KMS-11 (cell line): Measurements from ENCODE around the gene FAM81B.

ENCODE experiments used
- H2AFZ ChIP-seq: fragments of 200-600 bp; sonication (generic); 2 replicates; pipeline ENCODE4 v1.6.1; 2016; ENCODE audit warnings: antibody characterized with exemption, mixed run types, low read depth
- H3K27ac ChIP-seq: fragments of 200-600 bp; sonication (generic); 2 replicates; pipeline ENCODE4 v1.6.1; 2016; ENCODE audit warnings: mild to moderate bottlenecking, mixed run types
- H3K27me3 ChIP-seq: fragments of 200-600 bp; sonication (generic); 2 replicates; pipeline ENCODE4 v1.6.1; 2017; ENCODE audit warnings: mild to moderate bottlenecking, low read depth, mixed run types, moderate library complexity; ENCODE audit not compliant: insufficient read depth
- H3K36me3 ChIP-seq: fragments of 200-600 bp; sonication (generic); 2 replicates; pipeline ENCODE4 v1.6.1; 2017; ENCODE audit warnings: mild to moderate bottlenecking, mixed run types; ENCODE audit not compliant: insufficient read depth
- H3K4me1 ChIP-seq: fragments of 200-600 bp; sonication (generic); 2 replicates; pipeline ENCODE4 v1.6.1; 2016; ENCODE audit warnings: mild to moderate bottlenecking, low read depth, mixed run types; ENCODE audit not compliant: poor library complexity, severe bottlenecking
- H3K4me2 ChIP-seq: fragments of 200-600 bp; sonication (generic); 2 replicates; pipeline ENCODE4 v1.7.0; 2016; ENCODE audit warnings: mild to moderate bottlenecking, mixed run types
- H3K4me3 ChIP-seq: fragments of 200-600 bp; sonication (generic); IDR thresholded peaks from 2 replicates; pipeline ENCODE4 v1.6.1; 2017; ENCODE audit warnings: low read depth, low read length, mixed read lengths; ENCODE audit not compliant: insufficient read depth
- H3K79me2 ChIP-seq: fragments of 200-600 bp; sonication (generic); 2 replicates; pipeline ENCODE4 v1.6.1; 2016; ENCODE audit warnings: low read depth, mixed run types; ENCODE audit not compliant: insufficient read depth
- H3K9ac ChIP-seq: fragments of 200-600 bp; sonication (generic); 2 replicates; pipeline ENCODE4 v1.6.1; 2016; ENCODE audit warnings: mild to moderate bottlenecking, mixed run types
- H4K20me1 ChIP-seq: fragments of 200-600 bp; sonication (generic); 2 replicates; pipeline ENCODE4 v1.6.1; 2016; ENCODE audit warnings: mild to moderate bottlenecking, mixed run types; ENCODE audit not compliant: insufficient read depth
- TF ChIP-seq, protein P1 (sequence below): fragments of 200-600 bp; sonication (generic); conservative IDR thresholded peaks from 2 replicates; pipeline ENCODE4 v1.6.1; 2017; ENCODE audit warnings: low read depth, mild to moderate bottlenecking, antibody characterized with exemption, low read length, moderate library complexity, mixed read lengths

The FAM81B gene

DNA sequence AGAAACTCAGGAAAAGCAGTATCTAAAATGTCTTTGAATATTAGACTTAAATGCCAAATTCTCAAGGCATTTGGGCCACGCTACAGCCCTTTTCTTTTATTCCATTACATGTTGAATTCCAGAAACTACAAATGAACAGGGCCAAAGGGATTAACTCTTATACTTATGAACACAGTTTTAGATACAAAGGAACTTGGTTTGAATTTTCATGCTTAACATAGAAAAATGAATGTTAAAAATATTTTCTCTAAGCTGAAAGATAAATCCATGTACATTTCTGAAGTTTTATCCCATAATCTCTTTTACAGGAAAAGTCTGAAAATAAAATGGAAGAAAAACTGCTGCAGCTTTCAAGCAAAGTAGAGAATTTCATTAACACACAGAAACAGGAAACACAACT is 56.8 kb downstream of the FAM81B start:
- Histone ChIP-seq H3K4me3 (no peak overlapping the region), H2AFZ (no peak overlapping the region), H3K4me2 (no peak overlapping the region), H3K27ac (no peak overlapping the region), H4K20me1 (no peaks in the 10 kb centered on the region), H3K36me3 (no peaks in the 10 kb centered on the region), H3K9ac (no peak overlapping the region), H3K27me3 (no peaks in the 10 kb centered on the region), H3K4me1 (no peaks in the 10 kb centered on the region), H3K79me2 (no peaks in the 10 kb centered on the region)
- TF ChIP-seq, protein P1, sequence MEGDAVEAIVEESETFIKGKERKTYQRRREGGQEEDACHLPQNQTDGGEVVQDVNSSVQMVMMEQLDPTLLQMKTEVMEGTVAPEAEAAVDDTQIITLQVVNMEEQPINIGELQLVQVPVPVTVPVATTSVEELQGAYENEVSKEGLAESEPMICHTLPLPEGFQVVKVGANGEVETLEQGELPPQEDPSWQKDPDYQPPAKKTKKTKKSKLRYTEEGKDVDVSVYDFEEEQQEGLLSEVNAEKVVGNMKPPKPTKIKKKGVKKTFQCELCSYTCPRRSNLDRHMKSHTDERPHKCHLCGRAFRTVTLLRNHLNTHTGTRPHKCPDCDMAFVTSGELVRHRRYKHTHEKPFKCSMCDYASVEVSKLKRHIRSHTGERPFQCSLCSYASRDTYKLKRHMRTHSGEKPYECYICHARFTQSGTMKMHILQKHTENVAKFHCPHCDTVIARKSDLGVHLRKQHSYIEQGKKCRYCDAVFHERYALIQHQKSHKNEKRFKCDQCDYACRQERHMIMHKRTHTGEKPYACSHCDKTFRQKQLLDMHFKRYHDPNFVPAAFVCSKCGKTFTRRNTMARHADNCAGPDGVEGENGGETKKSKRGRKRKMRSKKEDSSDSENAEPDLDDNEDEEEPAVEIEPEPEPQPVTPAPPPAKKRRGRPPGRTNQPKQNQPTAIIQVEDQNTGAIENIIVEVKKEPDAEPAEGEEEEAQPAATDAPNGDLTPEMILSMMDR, result no peak

DNA sequence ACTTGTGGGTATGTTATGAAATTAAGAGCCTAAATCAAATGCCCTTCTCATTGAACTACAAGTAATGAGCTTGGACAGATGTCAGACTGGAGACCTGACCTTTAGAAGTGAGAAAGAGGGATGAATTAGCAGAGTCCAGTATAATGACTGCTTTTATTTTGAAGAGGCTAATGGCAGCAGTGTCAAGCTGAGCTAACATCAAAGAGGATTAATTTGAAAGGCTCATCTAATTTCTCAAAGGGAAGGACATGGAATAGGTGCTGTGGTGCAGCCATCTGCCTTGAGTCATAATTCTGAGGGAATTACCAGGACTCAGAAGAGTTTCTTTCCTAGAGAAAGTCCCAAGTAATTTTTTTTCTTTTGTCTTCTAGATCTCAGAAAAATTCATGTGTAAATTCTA is 57.6 kb downstream of the FAM81B start:
- H3K4me1 ChIP-seq, result no peaks in the 10 kb centered on the region
- no peaks in the 10 kb centered on the region for H3K27me3 ChIP-seq
- H3K79me2 ChIP-seq, result no peaks in the 10 kb centered on the region
- H3K4me2 ChIP-seq, result no peak overlapping the region
- no peak overlapping the region for H2AFZ ChIP-seq
- no peak overlapping the region for H3K27ac ChIP-seq
- H3K4me3 ChIP-seq, result no peak overlapping the region
- TF ChIP-seq, protein P1, result no peak
- no peak overlapping the region for H3K9ac ChIP-seq
- H4K20me1 ChIP-seq, result no peaks in the 10 kb centered on the region
- H3K36me3 ChIP-seq, result no peaks in the 10 kb centered on the region

DNA sequence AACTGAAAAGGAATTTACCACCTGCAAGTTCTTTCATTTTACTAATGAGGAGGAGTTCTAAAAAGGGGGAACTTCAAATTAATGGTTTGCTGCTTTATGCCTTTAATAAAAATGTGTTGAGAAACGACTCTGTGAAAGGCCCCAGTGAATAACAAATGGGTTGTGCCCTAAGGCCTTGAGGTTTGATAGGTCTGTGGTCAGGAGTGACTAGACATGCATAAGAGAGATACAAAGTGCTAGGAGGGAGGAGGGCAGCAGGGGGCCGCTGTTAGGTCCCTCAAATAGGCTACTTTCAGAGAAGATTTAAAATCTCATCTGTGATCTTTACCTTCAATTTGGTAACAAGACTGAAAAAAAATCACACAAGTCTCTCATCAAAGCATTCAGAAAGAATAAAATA is 58.3 kb downstream of the FAM81B start:
- H3K79me2 ChIP-seq, result no peaks in the 10 kb centered on the region

DNA sequence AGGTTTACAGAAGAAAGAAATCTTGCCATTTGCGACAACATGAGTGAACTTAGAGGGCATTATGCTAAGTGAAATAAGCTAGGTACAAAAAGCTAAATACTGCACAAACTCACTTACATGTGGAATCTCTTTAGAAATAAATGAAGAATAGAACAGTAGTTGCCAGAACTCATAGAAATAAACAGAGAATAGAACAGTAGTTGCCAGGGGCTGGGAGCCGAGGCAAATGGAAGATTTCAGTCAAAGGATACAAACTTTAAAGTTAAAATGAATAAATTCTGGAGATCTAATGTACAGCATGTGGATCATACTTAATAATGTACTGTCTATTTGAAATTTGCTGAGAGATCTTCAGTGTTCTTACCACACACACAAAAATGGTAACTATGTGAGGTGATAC is 63.4 kb downstream of the FAM81B start:
- Histone ChIP-seq H2AFZ (no peak overlapping the region), H3K27me3 (no peaks in the 10 kb centered on the region), H3K27ac (no peak overlapping the region), H3K4me2 (no peak overlapping the region), H3K36me3 (no peaks in the 10 kb centered on the region), H3K4me3 (no peak overlapping the region), H3K4me1 (no peaks in the 10 kb centered on the region), H4K20me1 (no peaks in the 10 kb centered on the region), H3K79me2 (no peaks in the 10 kb centered on the region), H3K9ac (no peak overlapping the region)
- TF ChIP-seq, protein P1, result no peak

More for the DNA sequence above, 58.3 kb downstream of the FAM81B start:
- Histone ChIP-seq H3K27ac (no peak overlapping the region), H3K4me2 (no peak overlapping the region), H4K20me1 (no peaks in the 10 kb centered on the region), H3K27me3 (no peaks in the 10 kb centered on the region), H3K9ac (no peak overlapping the region), H3K4me1 (no peaks in the 10 kb centered on the region), H3K4me3 (no peak overlapping the region), H2AFZ (no peak overlapping the region), H3K36me3 (no peaks in the 10 kb centered on the region)
- TF ChIP-seq, protein P1, result no peak
